Keratinocyte (primary cell): Measurements from ENCODE around the gene PSMB9. TPM values are rescaled to one million over a fixed set of nuclear protein-coding genes. Genes with fewer than 3 reads are reported as not detected.

Experiments used
- DNase-seq: peaks from one replicate; pipeline ENCODE4 v3.0.0-alpha.2; 2011; ENCODE audit warnings: low read depth, missing footprints, low spot score
- FAIRE-seq: peaks from 2 replicates; lab custom pipeline; 2011; peaks lifted over from hg19 to GRCh38; lab: Jason Lieb, UNC
- H2AFZ ChIP-seq: 2 replicates; pipeline ENCODE4 v1.6.0; 2012; ENCODE audit warnings: low read length, control low read depth, inconsistent platforms; ENCODE audit not compliant: control insufficient read depth
- H3K27ac ChIP-seq: 2 replicates; pipeline ENCODE4 v1.5.1; 2011; ENCODE audit warnings: low read length; ENCODE audit not compliant: control insufficient read depth, insufficient read depth
- H3K27me3 ChIP-seq: 3 replicates; pipeline ENCODE4 v1.6.0; 2011; ENCODE audit warnings: low read length; ENCODE audit not compliant: control insufficient read depth, insufficient read depth; ENCODE audit errors: extremely low read depth
- H3K36me3 ChIP-seq, 2 experiments: 2 replicates in 1 of 2; 3 replicates in 1 of 2; pipeline ENCODE4 v1.5.1; 2011; ENCODE audit warnings: low read length in 2 of 2, mild to moderate bottlenecking in 1 of 2; ENCODE audit not compliant: control insufficient read depth in 2 of 2, insufficient read depth in 2 of 2; ENCODE audit errors: extremely low read depth in 1 of 2
- H3K4me1 ChIP-seq: 3 replicates; pipeline ENCODE4 v1.5.1; 2011; ENCODE audit warnings: low read length; ENCODE audit not compliant: control insufficient read depth, insufficient read depth; ENCODE audit errors: extremely low read depth
- H3K4me2 ChIP-seq: 3 replicates; pipeline ENCODE4 v1.6.0; 2011; ENCODE audit warnings: low read depth, low read length; ENCODE audit not compliant: control insufficient read depth, insufficient read depth; ENCODE audit errors: extremely low read depth
- H3K4me3 ChIP-seq, 3 experiments: fragments of 200-600 bp in 1 of 3; sonication (generic) in 1 of 3; 2 replicates in 2 of 3; 3 replicates in 1 of 3; pipeline ENCODE4 v1.5.1; 2011 to 2016; ENCODE audit warnings: low read length in 3 of 3, mild to moderate bottlenecking in 3 of 3, control low read depth in 2 of 3, inconsistent platforms in 1 of 3, low read depth in 1 of 3, mixed read lengths in 1 of 3, mixed run types in 1 of 3, moderate library complexity in 1 of 3; ENCODE audit not compliant: control insufficient read depth in 2 of 3, insufficient read depth in 2 of 3; ENCODE audit errors: extremely low read depth in 1 of 3
- H3K79me2 ChIP-seq: 2 replicates; pipeline ENCODE4 v1.6.0; 2012; ENCODE audit warnings: low read length; ENCODE audit not compliant: control insufficient read depth, insufficient read depth
- H3K9ac ChIP-seq: 3 replicates; pipeline ENCODE4 v1.6.0; 2011; ENCODE audit warnings: low read length; ENCODE audit not compliant: control insufficient read depth, insufficient read depth; ENCODE audit errors: extremely low read depth
- H3K9me1 ChIP-seq: 3 replicates; pipeline ENCODE4 v1.6.0; 2011; ENCODE audit warnings: low read length; ENCODE audit not compliant: control insufficient read depth, insufficient read depth; ENCODE audit errors: extremely low read depth
- H3K9me3 ChIP-seq: 2 replicates; pipeline ENCODE4 v1.5.1; 2012; ENCODE audit warnings: low read depth, low read length; ENCODE audit not compliant: control insufficient read depth
- H4K20me1 ChIP-seq: 3 replicates; pipeline ENCODE4 v1.6.0; 2011; ENCODE audit warnings: low read length; ENCODE audit not compliant: control insufficient read depth, insufficient read depth; ENCODE audit errors: extremely low read depth
- EZH2 ChIP-seq: IDR thresholded peaks from one replicate; pipeline ENCODE4 v1.6.1; 2012; ENCODE audit warnings: inconsistent platforms, mild to moderate bottlenecking, low read length, moderate library complexity
- dilution Hi-C: fragments of 300-500 bp; cut with MboI; formaldehyde crosslinking; loops from one replicate; pipeline ENCODE4 v1.7.0; 2020; ENCODE audit warnings: low sequenced_read_pairs; ENCODE audit not compliant: extremely low pct_ligation_motif_present
- polyA plus RNA-seq, 5 experiments: library from polyadenylated mRNA; depleted of rRNA in 3 of 5; stranded (reverse) in 3 of 5; stranded (forward) in 1 of 5; unstranded in 1 of 5; fragments of >200 nt; gene quantifications; 1 replicate in 1 of 5; 2 replicates in 3 of 5; 3 replicates in 1 of 5; pipeline versions ENCODE4 v1.2.1 to v1.2.3, GENCODE V29; 2011 to 2012; ENCODE audit warnings: missing spikeins in 2 of 5, low read depth in 1 of 5, low replicate concordance in 1 of 5
- TF ChIP-seq, protein P1 (sequence below), 3 experiments: IDR thresholded peaks in 1 of 3; conservative IDR thresholded peaks in 1 of 3; optimal IDR thresholded peaks in 1 of 3; 2 replicates in 2 of 3; 3 replicates in 1 of 3; pipeline versions ENCODE3 to v1.5.1; 2011; ENCODE audit warnings: low read length in 3 of 3, mild to moderate bottlenecking in 3 of 3, moderate library complexity in 2 of 3, control low read depth in 1 of 3, inconsistent platforms in 1 of 3; ENCODE audit not compliant: insufficient read depth in 2 of 3; ENCODE audit errors: extremely low read depth in 1 of 3

PSMB9 gene
- polyA plus RNA-seq, 1 donor (not counting 4 experiments of a cell fraction or from before 2014, with no cell fraction given), result 25.4 TPM

DNA sequence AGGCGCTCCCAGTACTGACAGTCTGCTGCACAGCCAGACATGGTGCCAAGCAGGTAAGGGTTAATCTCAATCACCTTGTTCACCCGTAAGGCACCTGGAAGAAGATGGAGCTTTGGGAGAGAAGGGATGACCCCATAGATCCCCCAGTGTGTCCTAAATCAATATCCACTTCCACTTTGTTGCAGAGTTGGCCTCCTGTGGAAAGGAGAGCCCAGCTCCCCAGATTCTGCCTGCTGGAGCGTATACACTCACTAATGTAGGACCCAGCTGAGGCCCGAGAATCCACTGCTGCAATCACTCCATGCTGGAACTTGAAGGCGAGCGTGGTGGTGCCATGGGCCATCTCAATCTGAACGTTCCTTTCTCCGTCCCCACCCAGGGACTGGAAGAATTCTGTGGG lies 11.3 kb upstream of the PSMB9 start:
- Histone ChIP-seq H3K27me3 (no peaks in the 10 kb centered on the region), H3K9ac (no peak overlapping the region), H4K20me1 (no peaks in the 10 kb centered on the region), H3K4me1 (peaks cover 20% of the 10 kb centered on the region), H3K4me3 (peak overlapping the region in 1 of 3 experiments; percentile 87), H3K9me3 (no peaks in the 10 kb centered on the region), H3K9me1 (no peaks in the 10 kb centered on the region), H3K79me2 (peaks cover 7% of the 10 kb centered on the region), H3K27ac (no peak overlapping the region), H3K4me2 (peak overlapping the region; percentile 89), H3K36me3 (peaks cover 10 to 19% of the 10 kb centered on the region in 2 experiments), H2AFZ (no peak overlapping the region)
- dilution Hi-C loops, result no loop called here
- FAIRE-seq (no peak), DNase-seq (no peak)
- TF ChIP-seq EZH2, result no peak
- TF ChIP-seq, protein P1, sequence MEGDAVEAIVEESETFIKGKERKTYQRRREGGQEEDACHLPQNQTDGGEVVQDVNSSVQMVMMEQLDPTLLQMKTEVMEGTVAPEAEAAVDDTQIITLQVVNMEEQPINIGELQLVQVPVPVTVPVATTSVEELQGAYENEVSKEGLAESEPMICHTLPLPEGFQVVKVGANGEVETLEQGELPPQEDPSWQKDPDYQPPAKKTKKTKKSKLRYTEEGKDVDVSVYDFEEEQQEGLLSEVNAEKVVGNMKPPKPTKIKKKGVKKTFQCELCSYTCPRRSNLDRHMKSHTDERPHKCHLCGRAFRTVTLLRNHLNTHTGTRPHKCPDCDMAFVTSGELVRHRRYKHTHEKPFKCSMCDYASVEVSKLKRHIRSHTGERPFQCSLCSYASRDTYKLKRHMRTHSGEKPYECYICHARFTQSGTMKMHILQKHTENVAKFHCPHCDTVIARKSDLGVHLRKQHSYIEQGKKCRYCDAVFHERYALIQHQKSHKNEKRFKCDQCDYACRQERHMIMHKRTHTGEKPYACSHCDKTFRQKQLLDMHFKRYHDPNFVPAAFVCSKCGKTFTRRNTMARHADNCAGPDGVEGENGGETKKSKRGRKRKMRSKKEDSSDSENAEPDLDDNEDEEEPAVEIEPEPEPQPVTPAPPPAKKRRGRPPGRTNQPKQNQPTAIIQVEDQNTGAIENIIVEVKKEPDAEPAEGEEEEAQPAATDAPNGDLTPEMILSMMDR (optimal IDR thresholded peaks at IDR 0.05 in 1 of 3, IDR thresholded peaks at IDR 0.05 in 1 of 3, conservative IDR thresholded peaks at IDR 0.05 in 1 of 3; ENCODE audit: extremely low read depth in 1 of 3, insufficient read depth in 2 of 3, low read length in 3 of 3), result no peak

DNA sequence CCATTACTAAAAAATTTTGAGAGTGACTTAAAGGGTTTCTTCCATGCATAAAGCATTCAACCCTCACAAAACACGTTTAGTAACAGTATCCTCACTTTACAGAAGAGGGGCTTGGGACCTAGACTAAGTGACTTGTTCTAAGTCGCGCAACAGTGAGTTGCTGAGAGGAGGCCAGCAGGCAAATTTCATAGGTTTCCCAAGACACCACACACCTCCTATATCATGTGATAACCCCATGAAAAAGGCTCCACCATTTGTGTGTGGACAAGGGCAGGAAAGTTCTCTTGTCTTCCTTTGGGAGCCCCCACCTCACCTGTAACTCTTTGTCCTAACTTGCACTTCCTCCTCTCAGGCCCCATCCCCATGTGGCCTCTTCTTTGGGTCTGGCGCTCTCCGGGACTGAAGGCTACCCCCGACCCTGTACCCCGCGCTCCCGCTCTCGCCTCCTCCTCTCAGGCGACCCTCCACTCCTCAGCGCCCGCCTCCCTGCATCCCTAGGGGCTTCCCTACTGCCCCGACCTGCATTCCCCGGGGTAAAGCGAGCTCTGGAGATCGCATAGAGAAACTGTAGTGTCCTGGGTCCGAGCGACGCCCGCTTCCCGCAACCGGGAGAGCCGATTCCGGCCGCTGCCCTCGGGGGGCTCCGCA lies 10.5 kb upstream of the PSMB9 start:
- Histone ChIP-seq H4K20me1 (no peaks in the 10 kb centered on the region), H3K4me2 (peak overlapping the region; percentile 89), H3K9me1 (no peaks in the 10 kb centered on the region), H2AFZ (peak overlapping the region; percentile 94), H3K9me3 (no peaks in the 10 kb centered on the region), H3K27ac (peak overlapping the region; percentile 91), H3K36me3 (peaks cover 16 to 25% of the 10 kb centered on the region in 2 experiments), H3K9ac (peak overlapping the region; percentile 89), H3K79me2 (peaks cover 3% of the 10 kb centered on the region), H3K27me3 (no peaks in the 10 kb centered on the region), H3K4me1 (peaks cover 18% of the 10 kb centered on the region), H3K4me3 (peak overlapping the region; percentile 47 to 95 (median 87))
- TF ChIP-seq, protein P1 (optimal IDR thresholded peaks at IDR 0.05 in 1 of 3, IDR thresholded peaks at IDR 0.05 in 1 of 3, conservative IDR thresholded peaks at IDR 0.05 in 1 of 3; ENCODE audit: extremely low read depth in 1 of 3, insufficient read depth in 2 of 3, low read length in 3 of 3), result no peak
- TF ChIP-seq EZH2, result no peak
- FAIRE-seq, result no peak
- DNase-seq, result no peak
- dilution Hi-C loops, result no loop called here
